HG03103 (cell line): Measurements from ENCODE around the gene NUSAP1.
"Not testable (repeated sequence)": the region's sequence is repeated elsewhere in the genome, so short reads cannot be mapped to it uniquely, and the experiment has no call there.

Experiments used
- ATAC-seq: cut with Tn5 transposase; IDR thresholded peaks from one replicate; pipeline ENCODE4 v1.9.1; 2021; ENCODE audit warnings: low read depth; ENCODE audit not compliant: unreplicated experiment

Gene NUSAP1

DNA sequence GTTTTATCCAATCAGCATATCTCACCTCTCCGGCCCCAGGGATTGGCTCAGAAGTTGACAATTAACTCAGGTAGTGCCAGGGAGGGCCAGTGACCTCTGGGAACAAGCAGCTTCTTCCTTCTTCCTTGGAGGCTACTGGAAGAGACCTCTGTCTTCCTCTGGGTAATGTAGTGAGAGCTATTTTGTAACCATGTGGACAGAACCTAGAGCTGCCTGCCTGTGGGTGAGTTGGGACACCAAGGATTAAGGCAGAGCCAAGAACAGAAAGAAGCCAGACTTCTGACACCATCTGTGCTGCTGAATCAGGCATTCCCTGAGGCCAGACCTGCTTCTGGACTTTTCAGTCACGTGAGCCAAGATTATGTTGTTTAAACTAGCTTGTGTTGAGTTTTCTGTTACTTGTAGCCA, 75.6 kb downstream of the NUSAP1 start:
- ATAC-seq, result no peak

DNA sequence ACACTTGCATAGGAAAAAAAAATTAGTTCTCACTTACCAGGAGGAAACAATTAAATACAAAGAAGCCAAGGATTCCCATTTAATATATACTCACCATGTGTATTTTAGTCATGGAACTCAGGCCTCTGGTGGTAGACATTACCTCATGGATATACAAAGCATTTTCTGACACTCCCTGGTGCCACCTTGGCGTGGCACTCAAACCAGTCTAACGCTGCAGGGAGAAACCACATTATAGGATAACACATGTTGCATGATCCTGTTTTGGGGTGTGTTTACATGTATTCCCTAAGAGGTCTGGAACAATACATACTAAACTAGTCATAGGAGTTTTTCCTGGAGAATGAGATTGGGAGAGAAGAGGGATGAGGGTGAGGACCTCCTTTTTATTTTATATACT, 78.3 kb downstream of the NUSAP1 start:
- no peak for ATAC-seq

DNA sequence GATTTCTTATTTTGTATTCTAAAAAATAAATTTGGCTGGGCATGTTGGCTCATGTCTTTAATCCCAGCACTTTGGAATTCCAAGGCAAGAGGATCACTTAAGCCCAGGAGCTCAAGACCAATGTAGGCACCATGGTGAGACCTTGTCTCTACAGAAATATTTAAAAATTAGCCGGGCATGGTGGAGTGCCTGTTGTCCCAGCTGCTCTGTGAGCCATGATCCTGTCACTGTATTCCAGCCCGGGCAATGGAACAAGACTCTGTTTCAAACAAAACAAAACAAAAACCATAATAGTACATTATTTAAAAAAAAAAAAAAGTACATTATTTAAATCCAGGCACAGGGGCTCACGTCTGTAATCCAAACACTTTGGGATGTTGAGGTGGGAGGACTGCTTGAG, 78.8 kb downstream of the NUSAP1 start:
- ATAC-seq, result no peak

DNA sequence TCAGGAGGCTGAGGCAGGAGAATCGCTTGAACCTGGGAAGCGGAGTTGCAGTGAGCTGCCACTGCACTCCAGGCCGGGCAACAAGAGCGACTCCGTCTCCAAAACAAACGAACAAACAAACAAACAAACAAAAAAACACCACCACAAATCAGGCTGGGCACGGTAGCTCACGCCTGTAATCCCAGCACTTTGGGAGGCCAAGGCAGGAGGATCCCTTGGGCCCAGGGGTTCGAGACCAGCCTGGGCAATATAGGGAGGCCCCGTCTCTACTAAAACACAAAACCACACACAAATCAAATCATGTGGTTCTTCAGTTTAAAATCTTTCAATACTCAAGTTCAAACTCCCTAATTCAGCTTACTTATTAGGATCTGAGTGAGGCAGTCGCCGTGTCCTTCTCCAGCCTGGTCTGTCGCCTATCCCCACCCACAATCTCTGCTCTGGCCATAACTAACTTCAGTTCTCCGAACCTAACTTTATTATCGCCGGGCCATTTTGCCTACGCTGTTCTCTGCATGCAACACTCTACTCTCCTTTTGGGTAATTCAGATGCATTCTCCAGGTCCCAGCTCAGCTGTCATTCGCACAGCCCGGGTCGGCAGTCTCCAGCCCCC, 83.6 kb downstream of the NUSAP1 start:
- ATAC-seq, result no peak

DNA sequence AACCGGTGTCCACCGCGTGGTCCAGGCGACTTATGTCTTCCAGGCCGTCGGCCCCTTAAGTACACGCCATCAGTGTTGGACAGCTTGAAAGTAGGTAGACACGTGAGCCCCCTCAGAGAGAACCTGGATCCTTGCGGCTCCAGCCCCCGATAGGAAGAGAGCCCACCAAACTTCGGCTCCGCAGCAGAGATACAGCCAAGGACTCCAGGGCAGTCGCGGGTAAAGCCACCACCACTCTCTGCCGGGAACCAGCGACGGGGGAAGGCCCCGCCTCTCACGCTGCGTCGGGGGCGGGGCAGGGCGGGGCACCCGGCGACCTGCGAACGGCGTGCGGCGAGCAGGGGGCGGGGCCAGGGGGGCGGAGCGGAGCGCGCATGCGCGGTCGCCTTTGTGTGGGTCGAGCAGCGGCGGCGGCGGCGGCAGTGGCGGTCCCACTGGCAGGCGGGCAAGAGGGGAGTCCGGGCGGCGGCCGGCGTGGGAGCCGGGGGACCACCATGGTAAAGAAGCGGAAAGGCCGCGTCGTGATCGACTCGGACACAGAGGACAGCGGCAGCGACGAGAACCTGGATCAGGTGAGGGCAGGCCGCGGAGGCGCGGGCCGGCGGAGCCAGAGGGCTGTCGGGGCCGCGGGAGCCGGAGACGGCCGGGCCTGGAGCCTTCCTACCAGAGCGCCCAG, 84.2 kb downstream of the NUSAP1 start, which contains the start of gene RTF1:
TSS of gene RTF1 (plus strand) at position 354 of the 676 bp plus-strand sequence. CDS start at position 375, 21 bp downstream.
- ATAC-seq, result peak; percentile 72

DNA sequence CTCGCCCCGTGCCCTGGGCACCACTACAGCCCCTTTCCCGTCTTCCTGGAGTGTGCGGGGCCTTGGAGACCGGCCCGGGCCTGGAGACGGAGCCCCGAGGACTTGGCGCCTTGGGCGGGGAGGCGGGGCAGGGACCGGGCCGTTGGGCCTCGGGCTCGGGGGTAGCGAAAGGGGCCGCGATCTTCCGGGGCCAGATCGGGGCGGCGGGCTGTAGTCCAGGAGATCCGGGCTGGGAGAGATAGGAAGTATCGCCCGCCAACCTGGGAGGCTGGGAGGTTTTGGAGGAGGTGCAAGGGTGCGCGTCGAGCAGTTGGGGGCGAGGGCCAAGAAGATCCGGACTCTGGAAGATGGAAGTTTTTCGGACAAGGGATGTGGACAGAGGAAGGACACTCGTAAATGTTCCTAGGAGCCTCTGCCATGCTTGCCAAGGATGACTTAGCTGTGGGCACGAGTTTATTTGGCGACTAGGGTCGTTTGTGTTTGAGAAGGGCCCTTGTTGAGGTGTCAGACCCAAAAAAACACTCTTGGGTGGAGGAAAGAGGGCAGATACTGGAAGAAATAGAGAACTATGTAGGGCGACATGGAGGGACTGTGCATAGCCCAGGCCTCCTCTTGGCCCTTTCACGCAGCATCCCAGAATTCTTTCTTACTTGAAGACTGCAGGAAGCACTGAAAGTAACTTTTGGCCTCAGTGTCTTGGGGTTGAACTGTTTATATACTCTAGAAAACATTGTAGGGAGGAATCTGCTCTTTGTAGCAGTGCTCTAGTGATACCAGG, 84.9 kb downstream of the NUSAP1 start:
- peak; percentile 22 for ATAC-seq

DNA sequence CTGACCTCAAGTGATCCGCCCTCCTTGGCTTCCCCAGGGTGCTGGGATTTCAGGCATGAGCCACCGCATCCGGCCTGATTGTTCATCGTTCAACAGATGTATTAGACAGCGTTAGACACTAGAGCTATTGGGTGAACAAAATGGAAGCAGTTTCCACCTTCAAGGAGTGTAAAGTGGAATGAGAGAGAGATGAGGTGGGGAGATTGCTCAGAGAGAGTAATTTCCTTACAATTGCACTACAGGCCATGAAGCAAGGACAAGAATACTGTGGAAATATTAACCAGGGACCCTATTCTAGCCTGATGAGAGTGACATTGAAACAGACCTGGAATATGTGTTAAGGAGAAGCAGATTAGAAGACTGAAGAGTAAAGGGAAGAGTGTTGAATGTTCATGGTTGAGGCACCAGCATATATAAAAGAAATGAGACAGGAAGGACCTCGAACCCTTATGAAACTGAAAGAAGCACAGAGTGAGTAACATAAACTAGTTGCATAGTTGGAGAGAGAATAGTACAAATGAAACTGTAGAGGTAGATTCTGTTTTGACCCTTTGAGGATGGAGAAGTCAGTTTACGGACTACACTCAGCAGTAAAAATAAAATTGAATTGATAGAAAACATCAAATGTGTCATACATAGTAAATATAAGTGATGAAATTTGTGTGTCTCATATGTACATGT, 91.4 kb downstream of the NUSAP1 start:
- peak; percentile 52 for ATAC-seq

DNA sequence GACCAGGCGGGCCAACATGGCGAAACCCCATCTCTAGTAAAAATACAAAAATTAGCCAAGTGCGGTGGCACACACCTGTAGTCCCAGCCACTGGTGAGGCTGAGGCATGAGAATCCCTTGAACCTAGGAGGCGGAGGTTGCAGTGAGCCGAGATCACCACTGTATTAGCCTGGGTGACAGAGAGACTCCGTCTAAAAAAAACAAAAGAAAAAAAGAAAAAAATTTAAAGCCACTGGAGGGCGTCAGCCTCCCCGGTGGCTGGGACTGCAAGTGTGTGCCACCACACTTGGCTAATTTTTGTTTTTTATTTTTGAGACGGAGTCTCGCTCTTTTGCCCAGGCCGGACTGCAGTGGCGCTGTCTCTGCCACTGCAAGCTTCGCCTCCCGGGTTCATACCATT, 92.1 kb downstream of the NUSAP1 start:
- no peak for ATAC-seq

DNA sequence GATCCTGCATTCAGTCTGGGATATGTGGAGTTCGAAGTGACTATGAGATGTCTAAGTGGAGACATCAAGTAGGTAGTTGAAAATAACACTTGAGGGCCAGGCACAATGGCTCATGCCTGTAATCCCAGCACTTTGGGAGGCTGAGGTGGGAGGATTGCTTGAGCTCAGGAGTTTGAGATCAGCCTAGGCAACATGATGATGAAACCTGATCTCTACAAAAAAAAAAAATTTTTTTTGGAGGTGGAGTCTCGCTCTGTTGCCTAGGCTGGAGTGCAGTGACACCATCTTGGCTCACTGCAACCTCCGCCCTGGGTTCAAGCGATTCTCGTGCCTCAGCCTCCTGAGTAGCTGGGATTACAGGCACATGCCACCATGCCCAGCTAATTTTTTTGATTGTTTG, 93.2 kb downstream of the NUSAP1 start:
- not testable (repeated sequence) for ATAC-seq

DNA sequence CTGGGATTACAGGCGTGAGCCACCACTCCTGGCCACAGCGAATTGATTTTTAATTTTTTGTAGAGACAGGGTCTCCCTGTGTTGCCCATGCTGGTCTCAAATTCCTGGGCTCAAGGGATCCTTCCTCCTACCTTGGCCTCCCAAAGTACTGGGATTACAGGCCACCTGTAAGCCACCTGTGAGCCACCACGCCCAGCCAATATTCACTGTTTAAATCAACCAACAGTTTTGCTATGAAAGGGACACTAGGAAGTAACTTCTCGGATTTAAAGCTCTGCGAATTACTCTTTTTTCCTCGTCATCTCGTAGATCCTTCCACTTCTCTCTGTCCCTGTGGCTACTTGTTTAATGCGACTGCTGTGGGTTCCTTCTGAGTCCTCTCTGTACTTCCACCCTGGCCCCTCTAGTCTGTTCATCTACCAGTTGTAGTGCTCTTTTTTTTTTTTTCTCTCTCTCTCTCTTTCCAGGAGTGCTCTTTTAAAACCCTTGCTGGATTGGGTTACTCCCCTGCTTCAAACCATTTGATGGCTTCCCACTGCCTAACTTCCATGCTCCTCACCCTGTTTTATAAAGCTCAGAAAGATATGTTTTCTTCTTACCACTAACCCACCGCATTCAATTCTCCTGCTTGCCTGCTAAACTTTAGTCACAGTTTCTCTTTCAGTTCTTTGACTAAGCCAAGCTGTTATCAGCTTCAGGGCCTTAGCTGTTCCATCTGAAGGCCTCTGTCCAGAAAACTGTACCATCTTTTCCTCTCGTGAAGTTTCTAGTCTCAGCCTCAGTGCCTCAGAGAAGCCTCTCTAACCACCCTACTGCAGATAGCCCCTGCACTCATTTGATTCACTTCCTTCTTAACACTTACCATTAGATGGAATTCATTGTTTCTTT, 96.6 kb downstream of the NUSAP1 start:
- peak; percentile 77 for ATAC-seq
